Measurements from ENCODE around the gene KLHL29.

Gene KLHL29

DNA sequence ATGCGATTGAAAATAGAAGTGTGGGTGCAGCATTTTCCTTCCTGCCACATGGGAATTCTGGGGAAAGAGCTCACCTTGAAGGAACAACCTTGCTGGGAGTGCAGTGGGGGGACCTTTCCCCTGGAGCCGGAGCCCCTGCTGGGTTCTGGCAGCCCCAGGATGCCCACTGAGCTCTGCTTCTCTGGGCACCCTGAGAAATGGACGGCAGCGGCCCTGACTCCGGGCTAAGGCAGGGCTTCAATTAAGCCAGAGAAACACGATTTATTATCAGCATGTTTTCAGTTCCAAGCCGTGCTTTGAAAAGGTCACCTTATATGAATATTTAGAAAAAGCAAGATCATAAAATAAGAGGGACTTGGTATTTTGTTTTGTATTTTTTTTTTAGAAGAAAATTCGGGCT lies 68.5 kb downstream of the KLHL29 start:
- TF ChIP-seq REST (IDR thresholded peaks at IDR 0.05; ENCODE audit: insufficient read depth in 1 of 2, low read depth in 2 of 2, low read length in 2 of 2), result no peak
- no peak for TF ChIP-seq SIN3A (IDR thresholded peaks at IDR 0.05; ENCODE audit: borderline replicate concordance, insufficient read depth, low read length)
- TF ChIP-seq POLR2AphosphoS5 (IDR thresholded peaks at IDR 0.05; ENCODE audit: low read depth, low read length), result no peak
- TF ChIP-seq FOXP2 (optimal IDR thresholded peaks at IDR 0.05; ENCODE audit: borderline replicate concordance, extremely low read depth, extremely low read length, insufficient read depth), result no peak
- TF ChIP-seq TAF1 (IDR thresholded peaks at IDR 0.05; ENCODE audit: borderline replicate concordance, insufficient read depth, low read length), result no peak

GRCh38 chr2:23453836-23454460 lies 69.0 kb downstream of the KLHL29 start:
- TF ChIP-seq SIN3A (IDR thresholded peaks at IDR 0.05; ENCODE audit: borderline replicate concordance, insufficient read depth, low read length) (no peak), TAF1 (IDR thresholded peaks at IDR 0.05; ENCODE audit: borderline replicate concordance, insufficient read depth, low read length) (no peak), POLR2AphosphoS5 (IDR thresholded peaks at IDR 0.05; ENCODE audit: low read depth, low read length) (no peak), FOXP2 (optimal IDR thresholded peaks at IDR 0.05; ENCODE audit: borderline replicate concordance, extremely low read depth, extremely low read length, insufficient read depth) (no peak), REST (IDR thresholded peaks at IDR 0.05; ENCODE audit: insufficient read depth in 1 of 2, low read depth in 2 of 2, low read length in 2 of 2) (no peak)

DNA sequence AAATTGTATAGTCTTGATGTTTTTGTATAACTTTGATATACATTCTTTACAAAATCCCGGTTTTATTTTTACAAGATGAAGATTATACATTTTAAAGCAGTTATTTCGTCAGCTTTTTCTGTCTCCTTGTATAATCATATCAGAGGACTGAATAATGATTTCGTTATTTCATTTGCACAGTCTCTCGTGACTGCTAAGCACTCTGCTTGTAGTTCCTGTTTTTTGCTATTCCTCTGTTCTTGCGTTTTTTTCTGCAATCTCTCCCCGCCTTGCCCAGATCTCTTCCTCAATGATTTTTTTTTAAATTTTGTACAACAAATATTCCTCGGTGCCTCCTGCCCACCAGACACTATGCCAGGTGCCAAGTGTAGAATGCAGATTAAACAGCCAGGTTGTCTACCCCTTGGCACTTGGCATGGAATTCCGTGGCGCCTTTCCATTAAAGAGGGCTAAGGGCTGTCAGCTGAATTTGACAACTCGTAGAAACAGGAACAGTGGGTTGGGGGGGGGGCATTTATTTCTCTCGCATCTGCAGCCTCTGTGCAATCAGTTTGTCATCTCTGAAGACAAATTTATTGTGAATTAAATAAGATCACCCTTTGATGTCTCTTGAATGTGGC lies 69.6 kb downstream of the KLHL29 start:
- no peak for TF ChIP-seq SIN3A (IDR thresholded peaks at IDR 0.05; ENCODE audit: borderline replicate concordance, insufficient read depth, low read length)
- no peak for TF ChIP-seq REST (IDR thresholded peaks at IDR 0.05; ENCODE audit: insufficient read depth in 1 of 2, low read depth in 2 of 2, low read length in 2 of 2)
- no peak for TF ChIP-seq POLR2AphosphoS5 (IDR thresholded peaks at IDR 0.05; ENCODE audit: low read depth, low read length)
- no peak for TF ChIP-seq TAF1 (IDR thresholded peaks at IDR 0.05; ENCODE audit: borderline replicate concordance, insufficient read depth, low read length)
- TF ChIP-seq FOXP2 (optimal IDR thresholded peaks at IDR 0.05; ENCODE audit: borderline replicate concordance, extremely low read depth, extremely low read length, insufficient read depth), result no peak

- no peak for TF ChIP-seq POLR2AphosphoS5 (IDR thresholded peaks at IDR 0.05; ENCODE audit: low read depth, low read length)
- TF ChIP-seq REST (IDR thresholded peaks at IDR 0.05; ENCODE audit: insufficient read depth in 1 of 2, low read depth in 2 of 2, low read length in 2 of 2), result no peak
- no peak for TF ChIP-seq TAF1 (IDR thresholded peaks at IDR 0.05; ENCODE audit: borderline replicate concordance, insufficient read depth, low read length)
- TF ChIP-seq SIN3A (IDR thresholded peaks at IDR 0.05; ENCODE audit: borderline replicate concordance, insufficient read depth, low read length), result no peak
Measured at GRCh38 chr2:23456396-23456795, 71.4 kb downstream of the KLHL29 start.
